CD4-positive, alpha-beta T cell treated with Interferon gamma for 1 hour (primary cell): ENCODE data around the gene BIRC3.
"Not testable (repeated sequence)": the region's sequence is repeated elsewhere in the genome, so short reads cannot be mapped to it uniquely, and the experiment has no call there.

Experiments
- DNase-seq: peaks from one replicate; pipeline ENCODE4 v3.0.0-alpha.2; 2020

BIRC3 gene

DNA sequence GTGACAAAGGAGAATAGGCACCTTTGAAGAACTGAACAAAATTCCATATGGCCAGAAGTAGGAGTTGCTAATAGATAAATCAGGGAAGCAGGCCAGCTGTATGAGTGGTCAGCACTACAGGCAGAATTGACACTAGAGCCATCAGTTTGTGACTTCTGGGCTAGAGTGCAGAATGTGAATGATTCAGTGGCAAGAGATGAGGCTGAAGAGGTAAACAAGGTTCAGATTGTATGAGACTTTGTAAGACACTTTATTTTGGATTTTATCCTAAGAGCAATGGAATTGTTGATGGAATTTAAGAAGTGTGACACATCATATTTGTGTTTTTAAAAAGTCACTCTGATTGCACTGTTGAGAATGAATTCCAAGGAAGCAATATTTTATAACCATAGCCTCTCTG lies 12.9 kb downstream of the BIRC3 start:
- DNase-seq: no peak

DNA sequence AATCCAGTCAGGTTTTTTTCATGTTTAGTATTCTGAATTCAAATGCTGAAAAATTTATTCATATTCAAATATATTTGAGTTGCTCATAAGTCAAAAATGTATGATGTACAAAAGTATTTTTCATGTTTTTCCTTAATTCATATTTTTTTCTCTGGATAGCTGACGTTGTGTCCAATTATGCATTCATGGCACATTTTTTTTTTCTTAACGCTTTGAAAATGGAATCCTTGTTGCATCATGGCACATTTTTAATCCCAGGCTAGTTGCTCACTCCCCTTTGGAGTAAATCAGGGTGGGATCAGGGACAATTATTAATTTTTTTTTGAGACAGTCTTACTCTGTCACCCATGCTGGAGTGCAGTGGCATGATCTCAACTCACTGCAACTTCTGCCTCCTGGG lies 14.1 kb downstream of the BIRC3 start:
- DNase-seq: no peak

DNA sequence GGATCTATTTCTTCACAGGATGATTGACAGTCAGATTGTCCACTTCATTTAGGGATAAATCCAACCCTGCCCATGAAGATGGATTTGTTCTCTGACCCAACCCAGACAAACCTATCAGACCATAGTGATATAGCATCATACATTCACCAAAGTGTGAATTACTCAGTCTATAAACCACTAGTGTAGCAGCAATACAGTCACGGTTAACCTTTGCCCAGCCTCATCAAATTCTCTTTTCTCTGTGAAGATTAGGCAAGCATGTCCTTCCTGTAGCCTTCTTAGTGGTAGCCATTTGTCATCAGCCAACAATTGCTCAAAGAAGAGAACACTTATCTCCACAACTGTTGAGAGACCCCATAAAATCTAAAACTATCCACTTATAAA lies 15.3 kb downstream of the BIRC3 start:
- no peak for DNase-seq

DNA sequence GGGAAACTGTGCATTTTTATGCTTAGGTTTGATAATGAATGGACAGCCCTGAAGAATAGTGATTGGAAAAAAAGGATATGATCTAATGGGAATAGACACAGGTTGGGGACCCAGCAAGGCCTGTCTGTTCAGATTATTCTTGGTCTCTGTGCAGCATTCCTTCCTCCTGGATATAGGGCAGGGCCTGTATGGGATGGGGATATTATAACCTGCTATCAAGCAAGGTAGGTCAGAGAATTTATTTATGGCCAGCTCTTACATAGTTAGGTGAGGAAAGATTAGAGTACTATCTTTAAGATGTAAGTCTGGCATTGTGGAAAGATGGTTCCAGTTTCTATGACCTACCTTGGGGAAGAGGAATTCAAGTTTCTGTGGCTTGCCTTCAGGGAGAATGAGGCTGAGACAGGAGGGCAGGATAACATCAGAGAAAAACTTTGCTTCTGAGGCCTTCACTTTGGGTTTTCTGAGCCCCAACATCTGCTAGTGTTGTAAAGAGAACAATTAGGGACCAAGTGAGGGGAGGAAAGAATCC lies 21.3 kb downstream of the BIRC3 start:
- no peak for DNase-seq

DNA sequence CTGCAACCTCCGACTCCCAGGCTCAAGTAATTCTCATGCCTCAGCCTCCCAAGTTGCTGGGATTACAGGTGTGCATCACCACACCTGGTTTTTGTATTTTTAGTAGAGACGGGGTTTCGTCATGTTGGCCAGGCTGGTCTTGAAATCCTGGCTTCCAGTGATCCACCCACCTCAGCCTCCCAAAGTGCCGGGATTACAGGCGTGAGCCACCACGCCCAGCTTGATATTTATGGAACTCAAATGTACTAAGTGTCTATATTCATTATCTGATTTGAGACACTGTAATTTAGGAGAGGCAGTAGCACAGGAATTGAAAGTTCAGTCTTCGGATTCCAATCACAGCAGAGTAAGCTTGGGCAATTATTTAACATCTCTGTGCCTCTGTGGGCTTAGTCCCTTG lies 24.0 kb downstream of the BIRC3 start:
- DNase-seq: not testable (repeated sequence)

DNA sequence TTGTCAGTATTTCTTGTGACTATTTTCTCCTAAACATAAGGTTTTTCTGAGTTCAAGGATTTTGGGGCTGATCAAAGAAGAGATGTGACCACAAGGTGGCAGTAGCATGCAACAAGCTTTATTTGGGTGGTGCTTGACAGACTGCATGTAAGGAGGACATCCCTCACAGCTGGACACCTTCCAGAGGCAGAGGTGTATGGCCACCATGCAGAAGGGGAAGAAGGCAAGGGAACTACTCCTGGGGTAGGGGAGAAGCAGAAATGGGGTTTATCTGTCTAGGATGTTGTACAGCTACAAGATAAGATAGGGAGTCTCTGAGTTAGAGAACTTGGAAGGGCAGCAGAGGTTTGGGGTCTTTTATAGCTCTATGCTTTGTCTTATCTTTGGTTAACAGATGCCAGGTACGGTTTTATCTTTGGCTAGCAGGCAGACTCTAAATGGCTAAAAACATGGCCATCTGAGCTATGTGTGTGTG lies 24.6 kb downstream of the BIRC3 start:
- peak; percentile 64 for DNase-seq

DNA sequence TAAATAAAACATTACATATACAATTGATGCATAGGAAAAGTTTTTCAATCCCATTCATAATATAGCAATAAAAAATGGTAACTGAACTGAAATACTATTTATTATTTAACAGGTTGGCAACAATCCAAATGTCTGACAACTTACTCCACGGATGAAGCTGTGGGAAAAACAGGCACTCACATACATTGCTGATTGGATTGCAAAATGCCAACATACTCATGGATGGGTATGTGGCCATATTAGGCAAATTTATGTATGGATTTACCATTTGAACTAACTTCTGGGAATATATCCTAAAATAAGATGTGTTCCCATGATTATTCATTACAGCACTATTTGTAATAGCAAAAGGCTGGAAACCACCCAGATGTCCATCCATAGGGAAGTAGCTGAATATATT lies 26.5 kb downstream of the BIRC3 start:
- DNase-seq: no peak

DNA sequence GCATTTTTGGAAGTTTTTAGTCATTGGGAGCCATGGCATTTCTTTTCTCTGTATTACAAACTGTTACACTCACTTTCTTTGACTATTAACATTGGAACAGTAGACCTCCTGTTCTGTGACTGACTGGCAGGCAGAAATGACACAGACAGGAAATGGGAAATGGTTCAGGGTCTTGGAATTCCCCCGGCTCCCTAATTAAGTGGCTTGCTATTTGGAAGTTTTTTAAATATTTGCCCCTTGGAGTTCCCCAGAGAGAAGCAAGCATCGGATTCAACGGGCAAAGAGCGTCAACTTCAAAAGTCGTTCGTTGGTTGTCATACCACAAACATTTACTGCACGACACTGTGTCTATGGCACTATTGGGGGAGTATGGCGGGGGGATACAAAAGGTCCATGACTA lies 28.6 kb downstream of the BIRC3 start:
- no peak for DNase-seq

DNA sequence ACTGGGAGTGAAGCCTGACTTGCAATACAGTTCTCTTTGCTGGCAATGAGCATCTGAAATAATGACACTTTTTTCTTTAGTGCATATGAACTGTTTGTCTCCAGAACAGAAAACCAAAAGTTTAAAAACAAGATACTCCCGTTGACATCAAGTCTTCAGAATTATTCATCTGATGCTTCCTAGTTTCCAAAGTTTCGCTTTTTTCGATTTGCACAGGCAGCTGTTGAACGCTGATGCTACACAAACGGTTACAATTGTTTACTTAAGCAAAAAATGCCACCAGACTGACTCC lies 29.1 kb downstream of the BIRC3 start:
- no peak for DNase-seq

DNA sequence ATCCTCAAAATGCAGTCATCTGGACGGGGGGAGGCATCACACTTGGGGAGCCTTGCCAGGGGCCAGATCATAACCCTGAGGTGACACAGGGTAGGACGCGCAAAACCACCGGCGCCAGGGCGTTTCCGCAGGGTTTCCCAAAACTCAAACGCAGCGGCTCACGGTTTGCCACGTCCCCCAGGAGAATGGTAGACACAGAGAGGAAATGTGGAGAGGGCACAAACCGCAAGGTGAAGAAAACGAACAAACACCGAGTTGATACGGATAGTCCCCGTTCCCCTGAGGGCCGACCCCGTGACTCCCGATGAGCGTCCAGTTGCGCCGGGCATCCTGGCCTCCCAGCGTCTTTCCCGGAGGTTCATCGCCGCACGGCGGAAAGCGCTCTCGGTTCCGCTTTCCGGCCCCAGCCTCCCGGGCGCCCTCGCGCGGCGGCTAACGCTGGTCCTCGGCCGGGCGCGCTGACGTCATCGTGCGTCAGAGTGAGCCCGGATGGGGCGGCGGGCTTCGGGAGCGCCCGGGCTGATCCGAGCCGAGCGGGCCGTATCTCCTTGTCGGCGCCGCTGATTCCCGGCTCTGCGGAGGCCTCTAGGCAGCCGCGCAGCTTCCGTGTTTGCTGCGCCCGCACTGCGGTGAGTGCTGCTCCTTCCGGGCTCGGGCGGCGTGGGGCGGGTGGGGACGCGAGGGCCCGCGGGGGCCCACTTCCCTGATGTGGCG lies 29.6 kb downstream of the BIRC3 start, which contains the start of gene BIRC2:
Gene BIRC2 (plus strand): TSS at position 467 of the 714 bp plus-strand sequence. CDS start 2,641 bp downstream, outside the sequence.
- peak; percentile 93 for DNase-seq

DNA sequence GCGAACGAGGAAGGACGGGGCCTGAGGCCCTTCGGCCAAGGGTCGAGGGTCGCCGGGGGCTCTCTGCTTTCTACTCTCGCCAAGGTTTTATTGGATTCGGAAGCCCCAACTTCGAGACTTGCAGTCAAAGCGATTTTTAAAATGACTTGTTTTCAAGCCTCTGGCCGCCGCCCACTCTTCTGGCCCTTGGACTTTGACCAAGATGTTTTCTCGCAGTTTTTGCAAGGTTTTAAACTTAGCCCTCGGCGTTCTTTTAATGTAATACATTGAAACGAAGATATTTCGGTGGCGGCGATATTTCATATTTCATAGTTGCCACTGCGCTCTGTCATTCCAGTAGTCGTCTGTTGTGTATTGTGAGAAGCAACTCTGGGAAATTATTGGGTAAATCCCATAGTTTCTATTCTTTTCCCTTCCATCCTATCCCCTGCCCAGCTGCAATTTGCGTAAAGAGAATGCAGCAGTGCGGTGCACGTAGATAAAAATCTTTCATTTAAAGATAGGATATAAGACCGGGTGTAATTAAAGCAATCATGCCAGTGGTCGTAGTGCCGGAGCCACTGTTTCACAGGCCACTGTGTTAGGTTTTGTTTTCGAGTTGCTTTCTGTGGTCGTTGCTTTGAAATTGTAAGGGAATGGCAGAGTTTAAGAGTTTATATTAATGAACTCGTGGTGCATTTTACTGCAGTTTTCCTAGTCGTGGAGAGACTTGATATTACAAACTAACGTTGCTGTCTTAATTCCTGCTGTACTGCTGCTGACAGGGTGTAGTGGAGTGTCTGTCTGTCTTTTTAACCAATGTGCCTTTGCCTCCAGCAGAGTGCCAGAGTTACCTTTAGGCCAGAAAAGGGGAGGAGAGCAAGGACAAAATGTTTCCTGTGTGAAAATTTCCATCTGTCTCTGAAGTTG lies 30.4 kb downstream of the BIRC3 start:
- no peak for DNase-seq

DNA sequence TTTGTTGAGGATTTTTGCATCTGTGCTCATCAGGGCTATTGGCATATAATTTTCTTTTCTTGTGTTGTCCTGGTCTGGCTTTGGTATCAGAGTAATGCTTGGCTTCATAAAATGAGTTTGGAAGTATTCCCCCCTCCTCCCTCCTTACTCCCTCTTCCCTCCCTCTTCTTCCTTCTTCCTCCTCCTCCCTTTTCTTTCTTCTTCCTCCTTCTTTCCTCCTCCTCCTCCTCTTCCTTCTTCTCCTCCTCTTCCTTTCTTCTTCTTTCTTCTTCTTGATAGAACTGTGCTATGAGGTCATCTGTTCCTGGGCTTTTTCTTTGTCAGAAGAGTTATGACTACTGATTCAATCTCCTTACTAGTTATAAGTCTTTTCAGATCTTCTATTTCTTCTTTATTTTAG lies 39.8 kb downstream of the BIRC3 start:
- DNase-seq: no peak

DNA sequence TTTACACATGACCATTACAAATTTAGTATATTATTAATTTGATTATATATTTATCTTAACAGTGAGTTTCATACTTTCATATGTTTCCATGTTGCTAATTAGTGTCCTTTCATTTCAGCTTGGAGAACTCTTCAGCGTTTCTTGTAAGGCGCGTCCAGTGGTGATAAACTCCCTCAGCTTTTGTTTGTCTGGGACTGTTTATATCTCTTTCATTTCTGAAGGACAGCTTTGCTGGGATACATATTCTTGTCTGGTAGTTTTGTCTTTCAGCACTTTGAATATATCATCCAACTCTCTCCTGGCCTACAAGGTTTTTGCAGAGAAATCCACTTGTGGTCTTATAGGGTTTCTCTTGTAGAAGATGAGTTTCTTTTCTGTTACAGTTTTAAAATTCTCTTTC lies 42.1 kb downstream of the BIRC3 start:
- no peak for DNase-seq

DNA sequence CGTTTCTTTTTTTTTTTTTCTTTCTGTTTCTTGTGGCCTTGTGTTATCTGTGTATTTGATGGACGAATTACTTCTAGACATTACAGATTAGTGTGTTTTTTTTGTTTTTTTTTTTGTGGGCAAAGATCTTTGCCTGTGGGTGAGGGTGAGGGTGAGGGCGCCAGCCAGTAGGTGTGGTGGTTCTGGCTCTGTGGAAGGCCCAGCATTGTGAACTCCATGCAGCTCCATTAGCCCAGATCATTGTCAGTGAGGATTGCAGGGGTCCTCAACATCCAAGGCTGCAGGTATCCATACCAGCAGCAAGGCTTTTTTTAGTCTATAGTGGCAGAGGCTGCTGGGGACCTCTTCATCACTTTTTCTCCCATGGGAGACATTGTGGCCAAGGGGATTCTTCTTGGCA lies 43.4 kb downstream of the BIRC3 start:
- peak; percentile 33 for DNase-seq

DNA sequence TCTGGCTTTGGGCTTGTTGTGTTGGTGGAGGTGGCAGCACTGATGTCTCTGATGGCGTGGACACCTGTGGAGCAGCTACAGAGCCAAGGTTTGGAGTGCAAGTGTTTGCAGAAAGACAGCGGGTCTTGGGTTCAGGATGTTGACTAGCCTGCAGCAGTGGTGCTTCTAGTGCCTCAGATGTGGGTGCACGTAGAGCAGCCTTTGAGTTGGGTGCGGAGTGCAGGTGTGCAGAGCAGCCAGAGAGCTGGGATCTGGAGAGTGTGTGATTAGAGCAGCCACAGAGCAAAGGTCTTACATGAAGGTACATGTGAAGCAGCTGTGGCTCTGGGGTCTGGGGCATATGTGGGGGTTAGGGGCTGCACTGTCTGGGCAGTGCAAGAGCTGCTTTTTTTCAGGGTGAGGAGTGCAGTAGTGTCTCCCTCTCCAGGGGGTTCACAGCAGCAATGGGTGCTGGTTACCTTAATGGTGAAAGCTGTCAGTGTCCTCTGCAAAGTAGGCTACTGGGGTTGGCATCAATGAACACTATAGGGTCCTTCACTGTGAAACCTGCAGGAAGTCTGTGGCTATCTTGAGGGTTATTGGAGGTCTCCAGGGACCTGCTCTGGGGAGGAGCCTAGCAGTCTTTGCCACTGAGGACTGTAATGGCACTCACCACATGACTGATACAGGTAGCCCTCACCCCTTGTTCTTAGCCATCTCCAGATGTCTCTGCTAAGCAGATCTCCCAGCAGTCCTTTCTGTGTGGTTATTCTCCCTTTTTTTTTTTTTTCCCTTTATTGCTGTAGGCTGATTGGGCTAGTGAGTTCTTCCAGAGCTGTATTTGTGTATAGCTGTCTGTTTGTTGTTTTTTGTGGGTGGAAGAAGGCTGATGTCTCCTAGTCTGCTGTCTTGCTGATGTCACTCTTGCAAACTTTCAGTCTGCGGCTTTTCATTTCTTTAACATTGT lies 44.1 kb downstream of the BIRC3 start:
- DNase-seq: peak; percentile 62

DNA sequence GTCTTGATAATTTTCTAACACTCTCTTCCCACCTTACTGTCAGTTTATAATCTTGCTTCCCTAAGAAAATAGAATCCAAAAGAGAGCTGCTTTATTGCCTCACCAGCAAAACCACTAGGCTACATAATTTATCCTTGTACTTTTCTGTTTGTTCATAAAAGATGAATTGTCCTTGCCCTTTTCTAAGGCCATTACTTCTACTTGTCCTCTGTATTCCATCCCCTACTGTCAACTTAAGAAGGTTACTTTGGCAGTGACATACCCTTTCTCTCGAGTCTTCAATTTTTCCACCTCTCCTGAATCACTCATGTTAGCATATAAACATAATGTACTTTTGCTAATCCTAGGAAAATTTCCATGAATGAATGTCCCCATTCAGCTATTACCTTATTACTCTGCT lies 47.7 kb downstream of the BIRC3 start:
- DNase-seq: no peak

DNA sequence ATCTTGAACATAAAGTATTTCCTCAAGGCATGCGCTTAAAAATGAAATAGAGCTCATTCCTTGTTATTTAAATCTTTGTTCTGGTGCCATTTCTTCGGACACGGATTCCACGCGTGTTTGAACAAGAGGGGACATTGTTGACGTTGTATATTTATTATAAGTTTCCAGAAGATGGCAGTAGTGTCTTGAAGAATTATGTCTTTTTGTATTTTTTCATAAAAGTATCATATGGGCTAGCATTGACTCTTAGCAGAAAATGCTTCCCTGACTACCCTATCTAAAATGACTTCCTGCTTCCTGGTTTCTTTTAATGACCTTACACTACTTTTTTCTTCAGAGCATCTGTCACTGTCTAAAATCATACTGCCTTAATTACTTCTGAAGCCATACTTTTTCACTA lies 50.1 kb downstream of the BIRC3 start:
- no peak for DNase-seq

DNA sequence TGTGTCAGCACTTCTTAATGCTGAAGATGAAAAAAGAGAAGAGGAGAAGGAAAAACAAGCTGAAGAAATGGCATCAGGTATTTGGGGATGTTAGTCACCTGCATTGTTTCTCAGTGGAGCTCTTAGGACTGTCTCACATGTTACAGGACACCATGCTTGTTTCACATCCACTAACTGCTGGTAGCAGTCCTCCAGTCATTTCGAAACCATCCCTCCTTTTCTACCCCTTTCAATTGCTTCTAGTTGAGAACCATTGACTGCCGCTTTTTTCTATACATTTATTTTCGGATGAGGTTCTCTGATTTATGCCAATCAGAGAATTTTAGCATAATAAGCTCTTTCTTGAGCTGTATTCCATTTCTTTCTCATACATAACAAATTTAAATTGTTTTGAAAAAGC lies 51.2 kb downstream of the BIRC3 start:
- DNase-seq: no peak

DNA sequence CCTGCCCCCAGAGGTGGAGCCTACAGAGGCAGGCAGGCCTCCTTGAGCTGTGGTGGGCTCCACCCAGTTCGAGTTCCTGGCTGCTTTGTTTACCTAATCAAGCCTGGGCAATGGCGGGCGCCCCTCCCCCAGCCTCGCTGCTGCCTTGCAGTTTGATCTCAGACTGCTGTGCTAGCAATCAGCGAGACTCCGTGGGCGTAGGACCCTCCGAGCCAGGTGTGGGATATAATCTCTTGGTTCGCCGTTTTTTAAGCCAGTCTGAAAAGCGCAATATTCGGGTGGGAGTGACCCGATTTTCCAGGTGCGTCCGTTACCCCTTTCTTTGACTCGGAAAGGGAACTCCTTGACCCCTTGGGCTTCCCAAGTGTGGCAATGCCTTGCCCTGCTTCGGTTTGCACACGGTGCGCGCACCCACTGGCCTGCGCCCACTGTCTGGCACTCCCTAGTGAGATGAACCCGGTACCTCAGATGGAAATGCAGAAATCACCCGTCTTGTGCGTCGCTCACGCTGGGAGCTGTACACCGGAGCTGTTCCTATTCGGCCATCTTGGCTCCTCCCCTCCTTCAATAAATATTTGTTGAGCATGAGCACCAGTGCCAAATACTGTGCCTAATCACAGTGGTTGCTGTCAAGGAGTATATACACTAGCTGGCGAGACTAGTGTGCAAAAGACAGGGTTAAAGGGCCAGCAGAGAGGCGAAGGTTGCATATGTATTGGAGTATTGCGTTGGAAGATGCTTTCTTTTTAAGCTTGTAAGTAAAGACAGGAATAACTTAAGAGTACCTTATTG lies 57.5 kb downstream of the BIRC3 start:
- not testable (repeated sequence) for DNase-seq

DNA sequence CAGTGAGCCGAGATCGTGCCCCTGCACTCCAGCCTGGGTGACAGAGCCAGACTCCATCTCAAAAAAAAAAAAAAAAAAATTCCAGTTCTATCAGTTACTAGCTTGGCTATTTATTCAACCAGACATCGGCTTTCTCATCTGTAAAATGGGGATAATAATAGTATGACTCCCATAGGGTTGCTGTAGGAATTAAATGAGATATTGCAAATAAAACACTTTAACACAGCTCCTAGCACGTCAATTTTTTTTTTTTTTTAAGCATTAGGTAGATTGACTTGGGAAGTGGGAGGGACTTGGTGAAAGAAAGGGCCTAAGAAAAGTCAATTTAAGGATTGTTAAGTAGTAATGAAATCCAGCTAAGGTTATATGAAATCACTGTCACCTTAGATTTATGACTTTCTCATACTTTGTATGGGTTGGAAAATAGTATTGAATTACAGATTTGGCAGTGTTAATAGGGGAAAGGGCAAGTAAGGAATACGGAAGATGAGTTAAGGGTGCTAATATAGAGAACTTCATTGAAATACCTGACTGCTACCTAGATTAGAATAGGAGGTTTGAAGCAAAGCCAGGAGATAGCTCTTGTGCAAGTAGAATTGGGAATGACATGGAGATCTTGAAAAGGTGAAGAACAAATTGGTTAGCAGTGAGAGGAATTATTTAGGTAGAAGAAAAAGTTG lies 58.6 kb downstream of the BIRC3 start:
- DNase-seq: no peak

DNA sequence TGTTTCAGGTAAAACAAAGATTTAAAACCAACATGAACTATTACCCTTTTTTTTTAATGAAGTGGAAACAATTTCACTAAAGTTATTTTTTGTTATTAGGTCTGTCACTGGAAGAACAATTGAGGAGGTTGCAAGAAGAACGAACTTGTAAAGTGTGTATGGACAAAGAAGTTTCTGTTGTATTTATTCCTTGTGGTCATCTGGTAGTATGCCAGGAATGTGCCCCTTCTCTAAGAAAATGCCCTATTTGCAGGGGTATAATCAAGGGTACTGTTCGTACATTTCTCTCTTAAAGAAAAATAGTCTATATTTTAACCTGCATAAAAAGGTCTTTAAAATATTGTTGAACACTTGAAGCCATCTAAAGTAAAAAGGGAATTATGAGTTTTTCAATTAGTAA lies 60.6 kb downstream of the BIRC3 start:
- no peak for DNase-seq
